WTC11 (cell line): ENCODE results near the gene HAP1. TPM values are rescaled to one million over a fixed set of nuclear protein-coding genes. Genes with fewer than 3 reads are reported as not detected.

ENCODE experiments used
- ATF1 ChIP-seq: sonication (generic); formaldehyde crosslinking; IDR thresholded peaks from 2 replicates; pipeline ENCODE4 v1.8.1; 2023; ENCODE audit warnings: mild to moderate bottlenecking, moderate library complexity, missing genetic modification reagents
- ATF6 ChIP-seq: sonication (generic); formaldehyde crosslinking; IDR thresholded peaks from 2 replicates; pipeline ENCODE4 v1.8.1; 2023; ENCODE audit warnings: mild to moderate bottlenecking, missing genetic modification reagents
- CREB1 ChIP-seq: sonication (generic); formaldehyde crosslinking; IDR thresholded peaks from 2 replicates; pipeline ENCODE4 v1.8.0; 2023; ENCODE audit warnings: mild to moderate bottlenecking, missing genetic modification reagents
- CTCF ChIP-seq: fragments of 200-600 bp; IDR thresholded peaks from 2 replicates; pipeline ENCODE4 v1.8.0; 2022; ENCODE audit warnings: antibody characterized with exemption
- E2F1 ChIP-seq: sonication (generic); formaldehyde crosslinking; IDR thresholded peaks from 2 replicates; pipeline ENCODE4 v1.8.0; 2022; ENCODE audit warnings: mild to moderate bottlenecking, missing genetic modification reagents
- E2F4 ChIP-seq: sonication (generic); formaldehyde crosslinking; IDR thresholded peaks from 2 replicates; pipeline ENCODE4 v1.8.1; 2022; ENCODE audit warnings: low read depth, mild to moderate bottlenecking, moderate library complexity, missing genetic modification reagents, borderline replicate concordance
- E2F5 ChIP-seq: sonication (generic); formaldehyde crosslinking; IDR thresholded peaks from 2 replicates; pipeline ENCODE4 v1.8.1; 2022; ENCODE audit warnings: mild to moderate bottlenecking, moderate library complexity, missing genetic modification reagents
- EMX1 ChIP-seq: fragments of 250-450 bp; sonication (Bioruptor Pico); IDR thresholded peaks from 2 replicates; pipeline ENCODE4 v1.8.0; 2021; ENCODE audit warnings: mild to moderate bottlenecking
- ESRRA ChIP-seq: sonication (generic); formaldehyde crosslinking; IDR thresholded peaks from 2 replicates; pipeline ENCODE4 v1.8.1; 2022; ENCODE audit warnings: mild to moderate bottlenecking, missing genetic modification reagents, borderline replicate concordance
- FOXK1 ChIP-seq: sonication (generic); formaldehyde crosslinking; IDR thresholded peaks from 2 replicates; pipeline ENCODE4 v1.8.0; 2022; ENCODE audit warnings: mild to moderate bottlenecking, moderate library complexity, missing genetic modification reagents
- GABPB1 ChIP-seq: sonication (generic); formaldehyde crosslinking; IDR thresholded peaks from 2 replicates; pipeline ENCODE4 v1.8.1; 2023; ENCODE audit warnings: mild to moderate bottlenecking, missing genetic modification reagents
- GRHL2 ChIP-seq: fragments of 250-450 bp; sonication (Bioruptor Pico); IDR thresholded peaks from 2 replicates; pipeline ENCODE4 v1.8.0; 2022; ENCODE audit warnings: mild to moderate bottlenecking, moderate library complexity; ENCODE audit not compliant: insufficient replicate concordance, severe bottlenecking
- HMGA2 ChIP-seq: fragments of 250-450 bp; sonication (Bioruptor Pico); IDR thresholded peaks from 2 replicates; pipeline ENCODE4 v1.4.0; 2021; ENCODE audit warnings: mild to moderate bottlenecking, moderate library complexity
- JUN ChIP-seq: sonication (generic); formaldehyde crosslinking; IDR thresholded peaks from 2 replicates; pipeline ENCODE4 v1.8.0; 2023; ENCODE audit warnings: mild to moderate bottlenecking, missing genetic modification reagents
- MLX ChIP-seq: sonication (generic); formaldehyde crosslinking; IDR thresholded peaks from 2 replicates; pipeline ENCODE4 v1.8.1; 2023; ENCODE audit warnings: mild to moderate bottlenecking, missing genetic modification reagents, moderate library complexity
- NFATC4 ChIP-seq: fragments of 250-450 bp; sonication (Bioruptor Pico); IDR thresholded peaks from 2 replicates; pipeline ENCODE4 v1.9.0; 2021; ENCODE audit warnings: mild to moderate bottlenecking
- NFE2L1 ChIP-seq: sonication (generic); formaldehyde crosslinking; IDR thresholded peaks from 2 replicates; pipeline ENCODE4 v1.8.1; 2023; ENCODE audit warnings: missing genetic modification reagents
- PRRX2 ChIP-seq: fragments of 250-450 bp; sonication (Bioruptor Pico); IDR thresholded peaks from 2 replicates; pipeline ENCODE4 v1.8.0; 2021; ENCODE audit warnings: mild to moderate bottlenecking
- SOX15 ChIP-seq: fragments of 250-450 bp; sonication (Bioruptor Pico); IDR thresholded peaks from 2 replicates; pipeline ENCODE4 v1.9.0; 2021; ENCODE audit warnings: mild to moderate bottlenecking
- TCF7 ChIP-seq: sonication (generic); formaldehyde crosslinking; IDR thresholded peaks from 2 replicates; pipeline ENCODE4 v1.8.0; 2022; ENCODE audit warnings: mild to moderate bottlenecking, low read depth, missing genetic modification reagents, moderate library complexity
- ZMAT4 ChIP-seq: fragments of 250-450 bp; sonication (Bioruptor Pico); IDR thresholded peaks from 2 replicates; pipeline ENCODE4 v1.9.0; 2021; ENCODE audit warnings: mild to moderate bottlenecking
- ZNF138 ChIP-seq: sonication (generic); formaldehyde crosslinking; conservative IDR thresholded peaks from 2 replicates; pipeline ENCODE4 v1.8.1; 2022; ENCODE audit warnings: mild to moderate bottlenecking, moderate library complexity, missing genetic modification reagents
- ZNF232 ChIP-seq: sonication (generic); formaldehyde crosslinking; IDR thresholded peaks from 2 replicates; pipeline ENCODE4 v1.8.0; 2022; ENCODE audit warnings: mild to moderate bottlenecking, missing genetic modification reagents
- ZNF263 ChIP-seq: sonication (generic); formaldehyde crosslinking; IDR thresholded peaks from 2 replicates; pipeline ENCODE4 v1.8.1; 2022; ENCODE audit warnings: low read depth, mild to moderate bottlenecking, moderate library complexity, missing genetic modification reagents
- ZNF317 ChIP-seq: sonication (generic); formaldehyde crosslinking; IDR thresholded peaks from 2 replicates; pipeline ENCODE4 v1.8.1; 2023; ENCODE audit warnings: low read depth, mild to moderate bottlenecking, moderate library complexity, missing genetic modification reagents, borderline replicate concordance
- ZNF532 ChIP-seq: fragments of 250-450 bp; sonication (Bioruptor Pico); IDR thresholded peaks from 2 replicates; pipeline ENCODE4 v1.9.0; 2021; ENCODE audit warnings: mild to moderate bottlenecking, borderline replicate concordance
- total RNA-seq: library from RNA; stranded (reverse); gene quantifications from 3 replicates; pipeline ENCODE4 v1.2.3, GENCODE V29; 2021

HAP1 gene
- total RNA-seq, 1 experiment from 2014 or later: 4.4 TPM

- TF ChIP-seq ZMAT4 (CRISPR knock-in tag) (peak; percentile 84), NFE2L1 (no peak), GABPB1 (CRISPR knock-in tag) (peak; percentile 100), CREB1 (CRISPR knock-in tag) (no peak), HMGA2 (CRISPR knock-in tag) (peak; percentile 30; the same call in 1 of the 2 replicates), ATF1 (CRISPR knock-in tag) (no peak), JUN (no peak; the same call in 1 of the 2 replicates), ESRRA (CRISPR knock-in tag) (peak; percentile 89; the same call in 1 of the 2 replicates), PRRX2 (CRISPR knock-in tag) (peak; percentile 80), ZNF232 (no peak; the same call in none of the 2 replicates), FOXK1 (CRISPR knock-in tag) (peak; percentile 74), GRHL2 (CRISPR knock-in tag) (no peak), E2F5 (CRISPR knock-in tag) (peak; percentile 36; the same call in 1 of the 2 replicates), TCF7 (CRISPR knock-in tag) (no peak), E2F1 (CRISPR knock-in tag) (peak; percentile 86; the same call in 1 of the 2 replicates), MLX (CRISPR knock-in tag) (0 out of 2 replicates have a peak, but pooled peaks have one; percentile 79), E2F4 (CRISPR knock-in tag) (no peak), NFATC4 (CRISPR knock-in tag) (peak; percentile 72; the same call in 1 of the 2 replicates), ZNF317 (CRISPR knock-in tag) (0 out of 2 replicates have a peak, but pooled peaks have one; percentile 21), SOX15 (CRISPR knock-in tag) (no peak), ZNF532 (CRISPR knock-in tag) (0 out of 2 replicates have a peak, but pooled peaks have one; percentile 13), ZNF138 (CRISPR knock-in tag) (no peak), ZNF263 (no peak; the same call in 1 of the 2 replicates), EMX1 (CRISPR knock-in tag) (peak; percentile 96), ATF6 (CRISPR knock-in tag) (no peak), CTCF (no peak)
Measured at GRCh38 chr17:41688641-41689496, 45.6 kb downstream of the HAP1 start, which contains the start of gene EIF1 (continued).
